Tibial nerve (tissue), 4 donors: Measurements from ENCODE around the gene KCNA2.

ENCODE experiments used
- CTCF ChIP-seq, 5 experiments: fragments of 200-600 bp in 3 of 5; fragments of 450-650 bp in 2 of 5; sonication (generic) in 3 of 5; IDR thresholded peaks; one replicate each; pipeline ENCODE4 v1.5.1; 2016 to 2019; ENCODE audit warnings: antibody characterized with exemption in 5 of 5, mild to moderate bottlenecking in 3 of 5, moderate library complexity in 2 of 5
- EP300 ChIP-seq, 2 donors: sonication (generic); formaldehyde crosslinking; IDR thresholded peaks; one replicate each; pipeline ENCODE4 v1.6.1; 2017; ENCODE audit warnings: antibody characterized with exemption in 2 of 2, mild to moderate bottlenecking in 1 of 2
- POLR2A ChIP-seq, 2 donors: fragments of 450-650 bp; IDR thresholded peaks; one replicate each; pipeline ENCODE4 v1.6.1; 2017; ENCODE audit warnings: antibody characterized with exemption in 2 of 2, mild to moderate bottlenecking in 2 of 2, moderate library complexity in 2 of 2

- TF ChIP-seq CTCF (IDR thresholded peaks at IDR 0.05), result no peak
- no peak for TF ChIP-seq POLR2A (IDR thresholded peaks at IDR 0.05)
- TF ChIP-seq EP300 (IDR thresholded peaks at IDR 0.05), result no peak
Measured at GRCh38 chr1:110587906-110588305, 18.3 kb downstream of the KCNA2 start.
